GM06990 (cell line): ENCODE results near the gene HOXA3.

Source experiments
- DNase-seq: peaks from one replicate; pipeline ENCODE4 v3.0.0-alpha.2; 2011; ENCODE audit not compliant: insufficient read length; ENCODE audit errors: extremely low read depth
- H3K27me3 ChIP-seq: replicated peaks from 2 replicates; pipeline ENCODE4 v1.6.0; 2011; ENCODE audit warnings: low read length; ENCODE audit not compliant: control insufficient read depth, insufficient read depth
- H3K36me3 ChIP-seq: 2 replicates; pipeline ENCODE4 v1.5.1; 2011; ENCODE audit warnings: low read length; ENCODE audit not compliant: control insufficient read depth, insufficient read depth
- H3K4me3 ChIP-seq: replicated peaks from 2 replicates; pipeline ENCODE4 v1.5.1; 2011; ENCODE audit warnings: low read depth, mild to moderate bottlenecking, control low read depth, low read length
- CTCF ChIP-seq: IDR thresholded peaks from 2 replicates; pipeline ENCODE4 v1.5.1; 2011; ENCODE audit warnings: low read length, control low read depth, mild to moderate bottlenecking, inconsistent platforms; ENCODE audit not compliant: insufficient read depth, poor library complexity, severe bottlenecking

The HOXA3 gene

DNA sequence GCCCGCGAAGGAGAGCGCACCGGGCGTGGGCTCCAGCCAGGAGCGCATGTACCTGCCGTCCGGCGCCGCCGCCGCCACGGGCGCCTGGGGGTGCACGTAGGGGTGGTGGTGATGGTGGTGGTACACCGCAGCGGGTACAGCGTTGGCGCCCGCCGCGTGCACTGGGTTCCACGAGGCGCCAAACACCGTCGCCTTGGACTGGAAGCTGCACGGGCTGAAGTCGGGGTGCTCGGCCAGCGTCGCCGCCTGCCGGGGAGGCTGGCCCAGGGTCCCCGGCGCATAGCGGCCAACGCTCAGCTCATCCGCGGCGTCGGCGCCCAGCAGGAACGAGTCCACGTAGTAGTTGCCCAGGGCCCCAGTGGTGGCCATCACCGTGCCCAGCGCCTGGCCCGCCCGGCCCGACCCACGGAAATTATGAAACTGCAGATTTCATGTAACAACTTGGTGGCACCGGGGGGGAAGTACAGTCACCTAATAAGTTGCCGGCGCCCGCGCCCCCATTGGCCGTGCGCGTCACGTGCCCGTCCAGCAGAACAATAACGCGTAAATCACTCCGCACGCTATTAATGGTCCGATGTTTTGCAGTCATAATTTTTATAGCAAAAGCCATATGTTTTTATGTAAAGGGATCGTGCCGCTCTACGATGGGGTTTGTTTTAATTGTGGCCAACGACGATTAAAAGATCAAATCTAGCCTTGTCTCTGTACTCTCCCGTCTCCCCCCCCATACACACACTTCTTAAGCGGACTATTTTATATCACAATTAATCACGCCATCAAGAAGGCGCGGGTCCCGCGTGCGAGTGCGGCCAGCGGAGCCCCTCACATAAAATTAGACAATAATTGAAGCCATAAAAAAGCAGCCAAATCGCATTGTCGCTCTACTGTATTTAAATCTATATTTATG is 13.0 kb upstream of the HOXA3 start, which contains the start of gene HOXA9:
Gene HOXA9, minus strand, starts transcription at position 449 of the 907 bp plus-strand sequence. Its CDS starts 80 bp downstream, at position 369.
- no peak for TF ChIP-seq CTCF

GRCh38 chr7:27164367-27165088 is 12.1 kb upstream of the HOXA3 start:
- no peak for DNase-seq

More for the DNA sequence above, 13.0 kb upstream of the HOXA3 start, which contains the start of gene HOXA9:
- peaks cover 2% of the 10 kb centered on the region for H3K27me3 ChIP-seq
- H3K36me3 ChIP-seq = no peaks in the 10 kb centered on the region
- DNase-seq = no peak
- no peak within 1 kb of the TSS for H3K4me3 ChIP-seq

DNA sequence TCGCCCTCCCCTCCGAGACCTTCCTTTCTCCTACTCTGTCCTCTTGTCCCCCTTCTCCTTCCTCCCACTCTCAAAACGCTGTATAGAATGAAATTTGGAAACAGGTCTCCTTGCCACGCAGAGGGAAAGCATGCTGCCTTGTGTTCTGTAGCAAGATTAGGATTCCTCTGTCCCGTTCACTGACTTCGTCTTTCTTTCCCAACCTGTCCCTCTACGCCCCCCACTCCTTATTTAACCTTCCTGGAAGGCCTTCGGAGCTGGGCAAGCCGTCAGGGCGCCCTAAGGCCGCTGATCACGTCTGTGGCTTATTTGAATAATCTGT is 11.6 kb upstream of the HOXA3 start:
- H3K4me3 ChIP-seq = no peak overlapping the region

More at GRCh38 chr7:27164367-27165088, 12.1 kb upstream of the HOXA3 start:
- no peak overlapping the region for H3K4me3 ChIP-seq
- no peak for TF ChIP-seq CTCF
- H3K36me3 ChIP-seq = no peaks in the 10 kb centered on the region
- peaks cover 2% of the 10 kb centered on the region for H3K27me3 ChIP-seq

GRCh38 chr7:27163288-27164044 is 11.1 kb upstream of the HOXA3 start:
- peaks cover 3% of the 10 kb centered on the region for H3K27me3 ChIP-seq

More for the DNA sequence above, 11.6 kb upstream of the HOXA3 start:
- DNase-seq = no peak
- peaks cover 3% of the 10 kb centered on the region for H3K27me3 ChIP-seq
- no peaks in the 10 kb centered on the region for H3K36me3 ChIP-seq
- no peak for TF ChIP-seq CTCF

More at GRCh38 chr7:27163288-27164044, 11.1 kb upstream of the HOXA3 start:
- Histone ChIP-seq H3K36me3 (no peaks in the 10 kb centered on the region), H3K4me3 (no peak overlapping the region)
- no peak for TF ChIP-seq CTCF
- no peak for DNase-seq
